Bone marrow (tissue), 2 donors: ENCODE measurements around the gene MMAA.
"Not testable (repeated sequence)": the region's sequence is repeated elsewhere in the genome, so short reads cannot be mapped to it uniquely, and the experiment has no call there.

Experiments
- DNase-seq, 2 donors: peaks; one replicate each; lab custom pipeline; 2025; lab: John Stamatoyannopoulos, UW

MMAA gene

GRCh38 chr4:145618932-145619638 is at the start of gene MMAA:
Gene MMAA, plus strand, starts transcription at chr4:145619385. Its CDS starts 19,755 bp downstream, at chr4:145639140.
- DNase-seq: peak; percentile 81 to 84

- not testable (repeated sequence) for DNase-seq
Observed at GRCh38 chr4:145574546-145574945, 44.6 kb upstream of the MMAA start.

GRCh38 chr4:145580906-145581305 is 38.3 kb upstream of the MMAA start:
- no peak for DNase-seq

GRCh38 chr4:145583191-145584055 is 35.8 kb upstream of the MMAA start:
- DNase-seq: no peak

GRCh38 chr4:145587088-145587754 is 32.0 kb upstream of the MMAA start:
- no peak for DNase-seq

- not testable (repeated sequence) for DNase-seq
Observed at GRCh38 chr4:145589381-145589780, 29.8 kb upstream of the MMAA start.

GRCh38 chr4:145589916-145590702 is 29.1 kb upstream of the MMAA start:
- no peak for DNase-seq

GRCh38 chr4:145602129-145602760 is 16.9 kb upstream of the MMAA start:
- DNase-seq: no peak

- DNase-seq: no peak
Observed at GRCh38 chr4:145605941-145606340, 13.2 kb upstream of the MMAA start.

GRCh38 chr4:145609481-145610427 is 9.4 kb upstream of the MMAA start:
- peak; percentile 2 to 47 for DNase-seq

GRCh38 chr4:145613566-145614232 is 5.5 kb upstream of the MMAA start:
- DNase-seq: peak in 1 of 2 donors; percentile 22

- DNase-seq: no peak
Observed at GRCh38 chr4:145614233-145614610, 5.0 kb upstream of the MMAA start.

- no peak for DNase-seq
Observed at GRCh38 chr4:145618210-145618931, 814 bp upstream of the MMAA start.

- peak in 1 of 2 donors; percentile 69 for DNase-seq
Observed at GRCh38 chr4:145619639-145619996, 433 bp downstream of the MMAA start.

- not testable (repeated sequence) for DNase-seq
Observed at GRCh38 chr4:145622067-145622466, 2.9 kb downstream of the MMAA start.

- peak in 1 of 2 donors; percentile 44 for DNase-seq
Observed at GRCh38 chr4:145623831-145624230, 4.6 kb downstream of the MMAA start.

GRCh38 chr4:145625677-145626622 is 6.8 kb downstream of the MMAA start:
- no peak for DNase-seq

GRCh38 chr4:145626623-145626982 is 7.4 kb downstream of the MMAA start:
- no peak for DNase-seq
